A204.1 (cell line): ENCODE results near the gene FAM83E.

ENCODE experiments used
- FAIRE-seq: peaks from 2 replicates; lab custom pipeline; 2012; peaks lifted over from hg19 to GRCh38; lab: Jason Lieb, UNC

Gene FAM83E

DNA sequence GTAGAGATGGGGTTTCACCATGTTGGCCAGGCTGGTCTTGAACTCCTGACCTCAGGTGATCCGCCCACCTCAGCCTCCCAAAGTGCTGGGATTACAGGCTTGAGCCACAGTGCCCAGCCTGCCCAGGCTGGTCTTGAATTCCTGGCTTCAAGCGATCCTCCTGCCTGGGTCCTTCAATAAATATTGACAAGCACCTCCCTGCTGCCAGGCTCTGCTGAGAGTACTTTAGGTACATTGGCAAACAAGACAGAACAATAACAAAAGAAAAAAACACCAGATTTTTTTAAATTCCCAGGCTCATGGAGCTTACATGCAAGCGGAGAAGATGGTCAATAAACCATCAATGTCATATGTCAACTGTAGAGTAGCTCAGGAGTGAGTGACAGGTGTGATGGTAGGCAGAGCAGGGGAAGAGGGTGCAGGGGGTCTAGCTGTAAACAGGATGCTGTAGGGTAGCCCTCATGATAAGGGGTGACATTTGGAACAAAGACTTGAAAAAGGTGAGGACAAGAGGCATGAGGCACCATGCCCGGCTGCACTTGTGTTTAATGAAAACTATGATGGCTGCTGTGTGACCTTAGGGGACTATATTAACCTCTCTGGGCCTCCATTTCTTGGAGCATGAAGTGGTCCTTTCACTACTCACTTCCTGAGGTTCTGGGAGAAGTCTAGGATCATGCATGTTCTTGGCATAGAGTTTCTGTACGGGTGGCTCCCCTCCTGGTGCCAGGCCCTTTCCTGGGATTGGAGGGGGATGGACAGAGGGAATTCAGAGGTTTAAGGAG is 43.3 kb downstream of the FAM83E start:
- no peak for FAIRE-seq

DNA sequence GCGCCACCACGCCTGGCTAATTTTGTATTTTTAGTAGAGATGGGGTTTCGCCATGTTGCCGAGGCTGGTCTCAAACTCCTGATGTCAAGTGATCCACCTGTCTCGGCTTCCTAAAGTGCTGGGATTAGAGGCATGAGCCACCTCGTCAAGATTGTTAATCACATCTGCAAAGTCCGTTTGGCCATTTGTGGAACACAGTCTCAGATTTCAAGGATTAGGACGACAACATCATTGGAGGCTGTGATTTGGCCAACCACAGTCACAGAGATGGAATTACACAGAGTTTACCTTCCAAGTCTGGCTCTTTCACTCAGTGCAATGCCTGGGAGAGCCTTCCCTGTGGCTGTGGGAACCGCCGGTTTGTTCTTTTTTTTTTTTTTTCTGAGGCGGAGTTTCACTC is 45.1 kb downstream of the FAM83E start:
- no peak for FAIRE-seq

DNA sequence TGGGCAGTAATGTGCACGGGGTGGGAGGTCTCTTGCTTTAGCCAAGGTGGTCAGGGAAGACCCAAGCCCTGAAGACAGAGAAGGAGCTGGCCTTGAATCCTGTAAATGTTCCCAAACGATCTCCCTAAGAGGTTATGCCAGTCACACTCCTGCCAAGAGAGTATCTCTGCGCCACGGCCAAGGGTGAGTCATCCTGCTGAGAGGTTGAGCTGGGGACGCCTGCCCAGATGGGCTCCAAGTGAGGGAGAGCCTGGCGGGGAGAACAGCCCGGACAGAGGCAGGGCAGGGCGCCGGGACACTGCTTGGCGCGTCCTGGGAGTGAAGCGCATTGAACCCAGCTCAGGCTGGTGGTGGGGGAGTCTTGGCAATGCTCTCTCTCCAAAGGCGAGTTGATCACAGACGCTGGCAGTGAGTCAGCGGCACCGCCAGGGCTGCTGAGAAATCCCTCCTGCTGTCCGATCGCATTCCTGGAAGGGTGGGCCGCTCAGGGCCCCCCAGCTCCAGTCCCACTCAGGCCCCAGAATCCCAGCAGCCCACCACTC is 46.5 kb downstream of the FAM83E start:
- no peak for FAIRE-seq

- FAIRE-seq = no peak
These were observed 49.8 kb downstream of the FAM83E start for GRCh38 chr19:48565090-48565489.
